ENCODE results near the gene UPK3BL1.
"Not testable (repeated sequence)": the region's sequence is repeated elsewhere in the genome, so short reads cannot be mapped to it uniquely, and the experiment has no call there.

Gene UPK3BL1

GRCh38 chr7:102642691-102643090, at the start of gene UPK3BL1:
Gene UPK3BL1, minus strand, starts transcription at chr7:102642791. Its CDS starts 50 bp downstream, at chr7:102642741.
- DNase-seq = not testable (repeated sequence)

GRCh38 chr7:102690602-102691001, 48.0 kb upstream of the UPK3BL1 start:
- DNase-seq = not testable (repeated sequence)

GRCh38 chr7:102689436-102690282, 47.1 kb upstream of the UPK3BL1 start:
- not testable (repeated sequence) for DNase-seq

- DNase-seq = not testable (repeated sequence)
These were observed 45.9 kb upstream of the UPK3BL1 start for GRCh38 chr7:102688299-102689036.

GRCh38 chr7:102682560-102682959, 40.0 kb upstream of the UPK3BL1 start:
- not testable (repeated sequence) for DNase-seq

- not testable (repeated sequence) for DNase-seq
These were observed 38.2 kb upstream of the UPK3BL1 start for GRCh38 chr7:102680780-102681179.

- not testable (repeated sequence) for DNase-seq
These were observed 33.0 kb upstream of the UPK3BL1 start for GRCh38 chr7:102675545-102675944.

GRCh38 chr7:102673447-102674067, 31.0 kb upstream of the UPK3BL1 start:
- DNase-seq = not testable (repeated sequence)

GRCh38 chr7:102671956-102672307, 29.3 kb upstream of the UPK3BL1 start:
- DNase-seq = not testable (repeated sequence)

GRCh38 chr7:102671166-102671955, 28.8 kb upstream of the UPK3BL1 start, which contains the start of gene POLR2J2:
Gene POLR2J2, minus strand, starts transcription at chr7:102671663. Its CDS starts 62 bp downstream, at chr7:102671601.
- DNase-seq = not testable (repeated sequence)

GRCh38 chr7:102667523-102667922, 24.9 kb upstream of the UPK3BL1 start:
- not testable (repeated sequence) for DNase-seq

GRCh38 chr7:102666850-102667249, 24.3 kb upstream of the UPK3BL1 start:
- DNase-seq = not testable (repeated sequence)

- DNase-seq = not testable (repeated sequence)
These were observed 22.2 kb upstream of the UPK3BL1 start for GRCh38 chr7:102664765-102665164.

- not testable (repeated sequence) for DNase-seq
These were observed 7.3 kb upstream of the UPK3BL1 start, which contains the start of gene SPDYE2B for GRCh38 chr7:102649924-102650323. Gene SPDYE2B, plus strand, starts transcription at chr7:102650319. Its CDS starts 2,030 bp downstream, at chr7:102652349.

- DNase-seq = not testable (repeated sequence)
These were observed 5.2 kb upstream of the UPK3BL1 start for GRCh38 chr7:102647813-102648212.

GRCh38 chr7:102643404-102643803, 813 bp upstream of the UPK3BL1 start:
- DNase-seq = not testable (repeated sequence)

- DNase-seq = not testable (repeated sequence)
These were observed 3.7 kb downstream of the UPK3BL1 start for GRCh38 chr7:102638848-102639247.

- DNase-seq = not testable (repeated sequence)
These were observed 5.6 kb downstream of the UPK3BL1 start for GRCh38 chr7:102636956-102637355.

- DNase-seq = not testable (repeated sequence)
These were observed 7.2 kb downstream of the UPK3BL1 start for GRCh38 chr7:102635354-102635753.

GRCh38 chr7:102634299-102634698, 8.3 kb downstream of the UPK3BL1 start:
- DNase-seq = not testable (repeated sequence)

GRCh38 chr7:102630622-102631021, 12.0 kb downstream of the UPK3BL1 start:
- DNase-seq = not testable (repeated sequence)

All from NCI-H1436 (cell line).